Medulla oblongata (tissue), 1 donor: Measurements from ENCODE around the gene HSPA12B.

Source experiments
- DNase-seq: peaks from one replicate; pipeline ENCODE4 v3.0.0-alpha.2; 2015; ENCODE audit errors: extremely low spot score

HSPA12B gene

GRCh38 chr20:3732327-3733118 is at the start of gene HSPA12B:
Gene HSPA12B, plus strand, starts transcription at chr20:3732685. Its CDS starts 5,990 bp downstream, at chr20:3738675.
- no peak for DNase-seq

GRCh38 chr20:3685341-3685740 is 47.1 kb upstream of the HSPA12B start:
- no peak for DNase-seq

DNA sequence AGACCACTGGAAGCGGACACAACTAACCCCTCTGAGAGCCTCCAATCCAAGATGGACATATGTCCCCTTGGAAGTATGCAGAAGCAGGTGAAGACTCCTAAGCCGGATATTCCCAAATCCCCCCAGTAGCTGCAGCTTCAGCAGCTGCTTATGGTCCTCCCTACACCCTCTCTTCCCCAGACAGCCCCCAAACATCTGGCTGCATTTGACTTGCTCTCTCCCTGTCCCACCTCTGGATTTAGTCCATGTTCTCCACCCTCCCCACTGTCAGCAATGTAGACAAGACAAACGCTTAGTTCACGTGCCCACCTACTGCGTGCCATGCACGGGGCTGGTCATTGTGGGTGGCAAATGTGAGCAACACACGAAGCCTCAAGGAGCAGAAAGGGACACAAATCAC is 46.1 kb upstream of the HSPA12B start:
- no peak for DNase-seq

- DNase-seq, result peak; percentile 84
Observed at GRCh38 chr20:3686867-3687321, 45.6 kb upstream of the HSPA12B start.

- DNase-seq, result peak; percentile 38
Observed at GRCh38 chr20:3687655-3688054, 44.8 kb upstream of the HSPA12B start.

DNA sequence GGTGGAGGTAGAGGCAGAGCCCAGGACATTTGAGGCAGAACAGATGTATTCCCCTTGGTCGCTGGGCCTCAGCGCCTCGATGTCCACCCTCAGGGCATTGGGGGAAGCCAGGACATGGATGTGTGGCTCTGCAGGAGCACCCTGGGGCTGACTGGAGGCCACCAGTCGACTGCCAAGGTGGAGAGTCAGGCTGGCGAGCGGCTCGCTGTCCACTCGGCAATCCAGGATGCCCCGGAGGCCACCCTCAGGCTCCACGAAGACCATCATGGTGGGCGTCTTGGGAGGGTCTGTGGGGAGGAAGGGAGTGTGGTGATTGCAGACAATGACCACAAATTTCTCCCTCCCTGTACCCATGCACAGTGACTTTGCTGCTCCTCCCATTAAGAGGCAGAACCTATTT is 42.5 kb upstream of the HSPA12B start:
- no peak for DNase-seq

DNA sequence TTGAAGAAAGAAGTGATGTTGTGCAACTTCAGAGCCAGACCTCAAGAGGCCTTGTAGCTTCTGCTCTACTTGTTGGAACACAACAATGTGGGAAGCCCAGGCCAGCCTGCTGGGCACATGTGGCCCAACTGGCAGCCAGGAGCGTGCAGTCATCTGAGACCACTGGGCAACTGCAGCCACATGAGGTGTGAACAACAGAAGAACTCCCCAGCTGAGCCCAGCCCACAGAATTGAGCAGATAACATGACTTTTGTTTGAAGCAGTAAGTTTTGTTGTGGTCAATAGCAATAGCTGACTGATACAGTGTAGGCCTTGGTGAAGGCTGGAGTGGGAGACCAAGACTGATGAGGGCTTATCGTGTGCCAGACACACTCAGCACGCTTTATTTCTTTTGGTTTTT is 42.1 kb upstream of the HSPA12B start:
- no peak for DNase-seq

DNA sequence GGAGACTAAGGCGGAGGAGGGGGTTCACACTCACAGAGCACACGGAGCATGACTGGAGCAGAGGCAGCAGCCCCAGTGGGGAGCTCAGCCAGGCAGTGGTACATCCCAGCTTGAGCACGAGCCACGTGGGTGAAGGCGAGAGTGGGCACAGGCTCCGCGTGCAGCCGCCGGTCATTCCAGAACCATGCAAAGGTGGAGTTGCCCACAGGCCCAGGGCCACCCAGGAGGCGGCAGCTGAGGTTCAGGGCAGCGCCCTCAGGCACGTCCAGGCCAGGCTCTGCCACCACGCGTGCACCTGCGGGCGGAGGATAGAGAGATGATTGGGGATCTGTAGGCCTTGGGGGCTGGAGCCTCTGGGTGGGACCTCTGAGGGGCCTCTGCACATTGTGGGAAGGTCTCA is 41.2 kb upstream of the HSPA12B start:
- DNase-seq, result no peak

GRCh38 chr20:3691897-3692296 is 40.6 kb upstream of the HSPA12B start:
- no peak for DNase-seq

GRCh38 chr20:3692706-3693294 is 39.7 kb upstream of the HSPA12B start:
- DNase-seq, result no peak

DNA sequence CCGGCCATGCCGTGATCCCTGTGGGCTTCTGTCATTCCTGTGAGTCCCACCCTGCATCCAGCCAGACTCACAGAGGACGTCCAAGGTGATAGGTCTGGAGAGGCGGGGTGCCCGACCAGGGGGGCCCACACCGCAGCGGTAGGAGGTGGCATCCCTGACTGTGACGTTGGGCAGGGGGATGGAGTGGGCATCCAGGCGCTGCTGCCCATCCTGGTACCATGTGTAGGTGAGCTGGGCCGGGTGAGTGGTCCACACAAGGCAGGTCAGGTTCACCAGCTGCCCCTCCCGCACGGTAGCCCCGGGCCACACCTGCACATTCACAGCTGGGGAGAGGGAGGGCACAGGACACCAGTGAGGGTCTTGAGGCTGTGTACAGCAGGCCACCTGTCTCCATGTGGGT is 39.1 kb upstream of the HSPA12B start:
- no peak for DNase-seq

DNA sequence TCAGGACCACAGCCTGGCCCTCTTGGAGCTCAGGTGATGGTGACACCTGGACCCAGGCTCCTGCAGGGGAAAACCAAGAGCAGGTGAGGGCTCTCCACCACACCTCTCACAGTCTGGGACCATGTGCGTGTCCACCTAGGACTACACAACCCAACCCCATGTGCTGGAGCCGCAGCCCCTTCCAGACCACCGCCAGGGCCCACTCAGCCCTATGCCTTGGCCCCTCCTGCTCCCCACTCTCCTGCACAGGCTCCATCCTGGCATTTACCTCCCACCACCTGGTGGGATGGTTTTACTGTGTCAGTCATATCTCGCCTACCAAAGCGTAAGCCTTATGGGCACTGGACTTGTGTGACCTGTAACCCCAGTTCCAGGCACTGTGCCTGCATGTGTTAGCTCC is 37.6 kb upstream of the HSPA12B start:
- no peak for DNase-seq

GRCh38 chr20:3696200-3696599 is 36.3 kb upstream of the HSPA12B start:
- no peak for DNase-seq

DNA sequence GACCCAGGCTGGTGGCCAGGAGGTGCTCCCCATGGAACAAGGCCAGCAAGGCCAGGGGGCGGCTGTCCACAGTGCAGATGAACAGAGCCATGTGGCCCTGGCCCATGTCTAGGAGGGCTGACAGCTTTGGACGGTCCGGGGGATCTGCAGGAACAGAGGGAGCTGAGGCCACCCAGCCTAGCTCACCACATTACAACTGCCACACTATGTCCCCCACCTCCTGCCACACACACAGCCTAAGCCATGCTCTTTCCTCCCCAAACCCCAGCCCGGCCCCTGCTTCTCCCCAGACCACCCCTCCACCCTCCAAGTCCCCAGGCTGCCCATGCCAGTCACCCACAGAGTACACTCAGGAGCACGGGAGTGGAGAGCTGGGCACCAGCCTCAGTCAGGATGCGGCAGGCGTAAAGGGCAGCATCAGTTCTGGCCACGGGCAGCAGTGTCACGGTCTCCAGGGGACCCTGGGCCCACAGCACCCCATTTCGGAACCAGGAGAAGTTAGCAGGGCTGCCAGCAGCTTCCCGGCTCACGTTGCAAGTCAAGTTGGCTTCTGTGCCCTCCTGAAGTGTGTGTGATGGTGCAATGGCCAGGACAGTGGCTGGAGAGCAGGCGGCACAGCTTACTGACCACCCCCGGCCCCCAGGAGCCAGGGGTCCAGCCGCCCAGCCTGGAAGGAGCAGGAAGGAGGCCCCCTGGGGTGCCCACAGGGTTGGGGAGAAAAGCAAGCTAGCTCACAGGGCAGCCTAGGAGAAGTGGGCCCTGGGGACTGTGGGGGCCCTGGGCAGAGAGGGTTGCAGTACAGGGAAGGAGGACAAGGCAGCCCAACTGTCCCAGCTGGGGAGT is 35.5 kb upstream of the HSPA12B start:
- no peak for DNase-seq

DNA sequence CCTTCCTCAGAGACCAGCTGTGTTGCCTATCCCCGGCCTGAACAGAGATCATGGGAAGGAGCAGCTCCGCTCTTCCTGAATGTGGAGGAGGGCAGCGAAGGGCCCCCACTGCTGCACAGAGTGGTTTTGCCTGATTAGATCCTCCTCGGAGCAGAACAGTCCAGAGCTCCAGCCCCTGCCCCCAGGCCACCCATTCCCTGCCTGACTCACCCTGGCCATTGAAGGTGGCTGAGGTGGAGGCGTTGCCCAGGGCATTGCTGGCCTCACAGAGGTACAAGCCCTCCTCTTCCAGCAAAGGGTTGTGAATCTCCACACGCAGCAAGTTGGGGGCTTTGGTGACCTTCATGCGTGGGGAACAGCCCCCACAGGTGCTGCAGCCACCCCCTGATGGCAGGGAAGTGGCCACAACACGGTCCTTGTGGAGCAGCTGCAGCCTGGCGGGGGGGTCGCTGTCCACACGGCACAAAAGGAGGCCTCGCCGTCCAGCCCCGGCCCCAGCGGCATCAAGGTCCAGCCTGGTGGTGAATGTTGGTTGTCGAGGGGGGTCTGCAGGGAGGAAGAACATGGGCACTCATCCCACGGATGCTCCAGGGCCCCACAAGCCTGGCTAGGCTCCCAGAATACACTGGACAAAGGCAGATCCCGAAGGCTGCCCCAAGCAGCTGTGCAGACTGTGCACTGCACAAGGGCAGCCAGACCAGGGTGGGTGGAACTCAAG is 34.7 kb upstream of the HSPA12B start:
- DNase-seq, result no peak

DNA sequence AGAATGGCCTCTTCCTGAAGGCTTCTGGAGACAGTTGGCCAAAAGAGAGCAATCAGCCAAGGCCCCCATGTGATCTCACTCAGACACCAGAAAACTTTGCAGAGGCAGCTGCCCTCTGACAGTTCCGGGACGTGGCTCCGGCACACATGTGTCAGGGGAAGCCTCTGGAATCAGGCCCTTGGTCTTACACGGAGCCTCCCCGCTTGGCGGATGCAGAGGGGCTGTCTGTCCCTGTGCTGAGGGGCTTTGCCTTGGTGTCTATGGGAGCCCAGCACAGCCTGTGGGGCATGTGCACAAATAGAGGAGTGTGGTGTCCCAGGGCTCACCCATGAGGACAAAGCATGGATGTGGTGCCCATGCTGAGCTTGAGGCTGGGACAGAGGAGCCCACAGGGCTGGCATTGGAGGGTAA is 33.9 kb upstream of the HSPA12B start:
- DNase-seq, result no peak

DNA sequence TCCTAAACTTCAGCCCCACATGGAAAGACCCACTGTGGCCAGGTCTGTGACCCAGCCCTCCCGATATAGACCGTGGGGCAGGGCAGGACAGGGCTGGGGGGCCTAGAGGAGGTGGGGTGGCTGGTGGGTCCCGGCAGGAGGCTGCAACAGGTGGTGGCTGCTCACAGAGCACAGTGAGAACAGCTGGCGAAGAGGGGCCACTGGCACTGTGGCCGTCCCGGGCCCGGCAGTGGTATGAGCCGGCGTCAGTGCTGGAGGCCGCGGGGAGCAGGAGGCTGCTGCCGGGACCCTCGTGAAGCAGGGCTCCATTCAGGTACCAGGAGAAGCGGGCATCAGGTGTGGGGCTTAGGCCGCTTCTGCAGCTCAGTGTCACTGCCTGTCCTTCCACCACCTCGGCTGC is 33.4 kb upstream of the HSPA12B start:
- no peak for DNase-seq

GRCh38 chr20:3701061-3701998 is 31.2 kb upstream of the HSPA12B start:
- DNase-seq, result no peak

DNA sequence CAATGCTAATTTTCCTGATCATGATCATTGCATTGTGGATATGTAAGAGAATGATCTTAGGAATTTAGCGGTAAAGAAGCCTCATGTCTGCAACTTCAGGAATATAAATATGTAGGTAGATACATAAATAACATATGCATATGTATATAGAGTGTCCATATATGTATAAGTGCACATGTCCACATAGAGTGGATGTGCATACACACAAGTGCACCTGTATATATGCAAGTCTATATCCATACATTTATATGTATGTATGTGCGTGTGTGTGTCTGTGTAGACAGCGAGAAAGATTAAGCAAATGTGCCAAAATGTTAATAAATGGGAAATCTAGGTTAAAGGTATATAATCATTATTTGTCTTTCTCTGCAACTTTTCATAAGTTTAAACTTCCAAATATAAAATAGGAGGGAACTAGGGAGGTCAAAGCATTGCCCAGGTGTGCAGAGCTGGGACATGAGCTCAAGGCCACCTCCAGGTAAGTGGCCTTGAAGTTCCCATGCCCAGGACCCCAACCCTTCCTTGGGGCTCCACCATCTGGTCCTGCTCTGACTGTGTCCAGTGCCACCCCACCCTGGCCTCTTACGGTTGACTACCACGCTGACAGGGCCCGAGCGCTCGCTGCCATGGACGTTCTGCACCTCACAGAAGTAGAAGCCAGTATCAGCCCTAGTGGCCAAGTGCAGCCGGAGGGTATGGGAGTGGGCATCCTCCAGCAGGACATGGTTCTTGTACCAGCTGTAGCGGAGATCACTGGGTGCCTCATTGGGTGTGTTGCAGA is 29.7 kb upstream of the HSPA12B start:
- DNase-seq, result no peak

DNA sequence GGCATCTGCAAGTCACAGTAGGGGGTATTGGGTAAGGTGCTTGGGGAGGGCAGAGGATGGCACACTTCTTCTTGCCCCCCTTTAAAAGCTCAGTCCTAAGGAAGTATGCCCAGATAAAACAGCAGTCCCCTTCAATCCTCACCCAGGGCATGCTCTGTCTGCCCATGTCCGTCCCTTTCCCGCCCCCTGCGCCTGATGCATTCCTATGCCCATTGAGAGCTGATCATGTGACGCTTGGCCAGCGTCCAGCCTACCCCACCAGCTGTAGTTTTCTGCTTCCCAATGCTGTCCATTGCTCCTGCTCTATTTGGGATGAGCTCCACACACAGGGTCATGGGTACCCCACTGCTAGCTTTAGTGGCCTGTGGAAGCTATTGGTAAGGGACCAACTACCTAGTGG is 28.4 kb upstream of the HSPA12B start:
- no peak for DNase-seq
